GM19239 (cell line): ENCODE measurements around the gene SLC2A4.
"Not testable (repeated sequence)": the region's sequence is repeated elsewhere in the genome, so short reads cannot be mapped to it uniquely, and the experiment has no call there.

Experiments used
- DNase-seq: peaks from one replicate; pipeline ENCODE4 v3.0.0; 2011; ENCODE audit warnings: low spot score; ENCODE audit not compliant: insufficient read length
- FAIRE-seq: peaks from 2 replicates; lab custom pipeline; 2011; peaks lifted over from hg19 to GRCh38; lab: Jason Lieb, UNC

SLC2A4 gene

DNA sequence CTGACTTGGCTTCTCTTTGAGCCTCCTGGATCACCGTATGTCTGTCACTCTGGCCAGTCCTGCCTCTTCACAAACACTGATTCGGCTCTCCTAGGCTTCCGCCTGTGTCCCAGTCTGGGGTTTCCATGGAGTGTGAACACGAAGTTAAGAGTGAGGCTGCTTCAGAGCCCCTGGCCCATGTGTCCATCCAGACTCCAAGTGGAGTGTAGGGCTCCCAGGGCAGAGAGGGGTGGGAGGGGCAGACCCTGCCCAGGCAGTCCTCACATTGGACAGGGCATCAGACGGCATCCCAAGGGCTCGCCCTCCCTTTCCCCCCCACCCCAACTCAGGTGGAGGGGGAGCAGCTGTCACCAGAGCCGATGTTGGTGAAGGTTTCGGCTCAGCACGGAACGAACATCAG lies 37.7 kb upstream of the SLC2A4 start:
- not testable (repeated sequence) for DNase-seq, FAIRE-seq

DNA sequence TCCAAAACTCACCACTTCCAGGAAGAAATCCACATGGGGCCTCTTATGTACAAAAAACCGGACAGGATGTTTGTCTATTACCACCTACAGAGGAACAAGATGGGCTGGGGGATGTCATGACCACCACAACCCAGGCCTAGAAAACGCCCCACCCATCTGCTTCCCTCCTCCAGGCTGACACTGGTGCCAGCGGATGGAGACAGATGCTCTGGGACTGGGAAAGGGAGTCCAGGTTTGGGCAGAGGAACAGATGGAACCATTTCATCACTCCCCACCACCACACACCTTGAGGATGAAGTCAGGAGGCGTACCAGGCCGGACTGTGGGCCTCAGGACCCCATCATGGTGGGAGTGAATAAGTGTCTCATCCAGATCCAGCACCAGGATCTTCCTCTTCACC lies 34.7 kb upstream of the SLC2A4 start:
- FAIRE-seq (no peak), DNase-seq (no peak)

DNA sequence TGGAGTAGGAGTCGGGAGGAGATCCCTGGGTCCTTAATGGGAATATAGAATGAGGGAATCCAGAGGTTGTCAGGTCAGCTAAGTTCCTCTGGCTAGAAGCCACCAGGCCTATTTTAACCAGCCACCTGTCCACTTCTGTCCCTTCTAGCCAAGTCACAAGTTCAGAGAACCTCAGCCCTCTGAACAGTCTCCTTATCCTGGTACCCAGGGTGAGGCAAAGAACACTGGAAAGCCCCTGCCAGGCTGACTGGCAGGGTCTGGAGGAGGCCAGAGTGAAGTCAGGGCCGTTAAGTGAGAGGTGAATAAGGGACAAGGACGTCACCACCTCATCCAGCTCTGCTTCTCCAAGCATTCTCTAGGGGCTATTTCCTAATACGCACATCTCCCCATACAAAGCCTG lies 32.7 kb upstream of the SLC2A4 start:
- DNase-seq (no peak), FAIRE-seq (no peak)

DNA sequence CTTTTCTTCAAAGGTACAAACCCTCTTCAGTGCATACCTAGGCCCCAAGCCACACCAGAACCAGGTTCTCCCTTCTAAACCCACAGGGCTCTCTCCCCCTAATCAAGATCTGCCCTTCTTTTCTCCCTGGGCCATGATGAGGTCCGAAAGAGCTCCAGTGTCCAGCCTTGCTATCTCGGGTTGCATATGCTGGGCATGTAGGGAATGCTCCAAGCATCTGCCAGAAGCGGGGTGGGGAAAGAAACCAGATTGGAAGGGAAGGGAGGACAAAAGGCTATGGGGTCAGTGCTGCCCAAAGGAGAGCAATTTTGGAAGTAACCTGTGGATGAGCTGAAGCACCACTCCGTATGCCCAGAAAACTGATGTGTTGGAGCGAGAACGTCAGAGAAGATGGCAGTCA lies 32.3 kb upstream of the SLC2A4 start:
- no peak for DNase-seq
- FAIRE-seq, result no peak

DNA sequence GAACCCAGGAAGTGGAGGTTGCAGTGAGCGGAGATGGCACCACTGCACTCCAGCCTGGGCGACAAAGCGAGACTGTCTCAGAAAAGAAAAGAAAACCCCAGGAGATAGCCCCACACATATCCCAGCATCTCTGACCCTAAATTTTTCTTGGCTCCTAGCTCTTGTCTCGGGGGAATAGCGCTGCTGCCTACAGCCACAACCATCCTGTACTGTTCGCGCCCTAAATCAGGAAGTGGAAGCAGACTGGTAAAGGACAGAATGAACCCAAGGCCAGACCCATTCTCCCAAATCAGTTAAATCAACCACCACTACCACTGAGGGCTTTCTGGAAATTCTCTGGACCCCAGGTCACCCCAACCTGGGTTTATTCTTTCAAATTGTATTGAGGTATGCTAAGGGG lies 31.7 kb upstream of the SLC2A4 start:
- no peak for DNase-seq
- no peak for FAIRE-seq

DNA sequence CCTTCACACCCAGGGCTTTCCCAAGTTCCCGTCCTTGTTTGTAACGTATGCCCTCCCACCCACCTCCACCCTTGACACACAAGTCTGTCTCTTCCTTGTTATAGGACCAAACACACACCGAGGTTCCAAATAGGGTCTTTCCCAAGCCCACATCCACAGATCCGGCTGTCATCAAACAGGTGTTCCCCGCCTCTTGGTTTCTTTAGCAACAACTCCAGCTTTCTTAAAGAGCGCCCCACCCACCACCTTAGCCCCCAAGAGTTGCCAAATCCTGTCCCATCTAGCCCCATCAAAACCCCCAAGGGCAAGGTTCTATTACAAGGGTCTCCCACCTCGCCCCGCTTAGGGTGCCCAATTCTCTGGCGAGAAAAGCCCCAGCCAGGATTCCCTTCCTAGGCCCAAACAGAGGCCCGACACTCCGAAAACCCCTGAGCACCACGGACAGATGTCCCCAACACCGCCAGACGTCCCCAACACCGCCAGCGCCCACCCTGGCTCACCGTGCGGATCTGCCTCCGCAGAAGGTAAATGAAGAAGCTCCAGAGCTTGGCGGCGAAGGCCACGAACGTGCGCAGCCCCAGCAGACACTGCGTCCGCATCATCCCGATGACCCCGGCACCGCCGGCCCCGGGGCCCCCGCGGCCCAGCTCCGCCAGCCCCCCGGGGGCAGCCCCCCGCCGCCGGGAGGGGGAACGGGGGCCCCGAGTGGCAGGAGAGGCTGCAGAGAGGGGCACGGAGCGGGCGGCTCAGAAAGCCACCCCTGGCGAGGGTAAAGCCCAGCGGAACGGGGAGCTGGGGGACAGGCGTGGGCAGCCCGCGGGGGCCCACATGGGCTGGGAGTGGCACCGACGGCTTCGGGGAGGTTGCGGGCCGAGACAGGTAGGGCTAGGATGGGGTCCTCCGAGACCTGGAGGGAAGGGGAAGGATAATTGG lies 30.6 kb upstream of the SLC2A4 start:
- FAIRE-seq, result peak; percentile 76
- DNase-seq, result no peak

DNA sequence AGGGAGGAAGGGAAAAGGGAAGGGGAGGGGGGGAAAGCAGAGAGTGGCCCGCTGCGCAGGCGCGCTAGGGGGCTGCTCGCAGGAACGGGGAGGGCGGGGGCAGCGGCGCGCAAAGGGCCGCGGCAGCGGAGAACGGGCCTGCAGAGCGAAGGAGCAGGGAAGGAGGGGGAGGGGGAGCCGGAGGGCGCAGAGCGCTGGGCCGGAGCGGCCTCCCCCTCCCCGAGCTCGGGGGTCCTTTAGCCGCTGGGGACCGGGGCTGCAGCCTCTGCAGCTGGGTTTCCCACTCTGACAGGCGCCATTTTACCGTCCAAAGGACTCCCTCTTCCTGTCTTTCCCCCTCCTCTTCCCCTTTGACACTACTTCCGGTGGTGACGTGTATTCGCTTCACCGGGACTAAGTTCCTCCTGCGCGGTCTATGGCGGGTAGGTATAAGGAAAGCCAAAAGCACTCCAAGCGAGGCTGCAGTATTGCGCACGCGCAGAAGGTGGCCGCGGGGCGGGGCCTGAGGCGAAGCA lies 29.8 kb upstream of the SLC2A4 start, which contains the start of gene CTDNEP1:
CTDNEP1 (minus strand) TSS at position 74 of the 515 bp plus-strand sequence. CDS start 438 bp downstream, outside the sequence.
- peak; percentile 99 for FAIRE-seq
- DNase-seq, result peak; percentile 94

DNA sequence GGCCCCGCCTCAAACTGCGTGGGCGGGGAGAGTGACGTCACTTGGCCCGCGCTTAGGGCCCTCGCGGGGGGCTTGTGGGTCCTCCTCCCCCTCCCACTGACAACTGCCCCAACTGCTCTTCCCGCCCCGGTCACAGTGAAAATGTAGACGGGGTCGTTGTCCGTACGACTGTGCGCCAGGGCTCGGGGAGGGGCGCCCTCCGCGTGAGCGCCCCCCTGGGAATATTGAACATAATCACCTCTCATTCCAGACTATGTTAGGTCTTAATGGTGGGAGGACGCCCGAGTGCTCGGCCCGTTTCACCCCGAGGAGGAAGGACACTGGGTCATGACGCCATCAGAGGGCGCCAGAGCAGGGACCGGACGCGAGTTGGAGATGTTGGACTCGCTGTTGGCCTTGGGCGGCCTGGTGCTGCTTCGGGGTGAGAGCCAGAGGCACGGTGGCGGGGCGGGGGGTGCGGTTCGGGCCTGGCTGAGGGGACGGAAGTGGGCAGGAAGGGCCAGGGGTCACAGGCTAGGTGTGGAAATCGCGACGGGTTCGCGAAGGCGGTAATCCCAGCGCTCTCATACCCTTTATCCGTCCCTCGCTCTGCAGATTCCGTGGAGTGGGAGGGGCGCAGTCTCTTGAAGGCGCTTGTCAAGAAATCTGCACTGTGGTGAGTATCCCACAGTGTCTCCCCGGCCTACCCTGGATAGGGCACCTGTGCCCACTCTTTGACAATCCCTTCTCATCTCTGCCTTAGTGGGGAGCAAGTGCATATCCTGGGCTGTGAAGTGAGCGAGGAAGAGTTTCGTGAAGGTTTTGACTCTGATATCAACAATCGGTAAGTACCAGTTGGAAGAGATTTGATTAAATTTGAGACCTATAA lies 29.1 kb upstream of the SLC2A4 start, which contains the start of gene ELP5:
ELP5 (plus strand) TSS at position 40 of the 868 bp plus-strand sequence; CDS start at position 376, 336 bp downstream.
- DNase-seq (peak; percentile 91), FAIRE-seq (no peak)

DNA sequence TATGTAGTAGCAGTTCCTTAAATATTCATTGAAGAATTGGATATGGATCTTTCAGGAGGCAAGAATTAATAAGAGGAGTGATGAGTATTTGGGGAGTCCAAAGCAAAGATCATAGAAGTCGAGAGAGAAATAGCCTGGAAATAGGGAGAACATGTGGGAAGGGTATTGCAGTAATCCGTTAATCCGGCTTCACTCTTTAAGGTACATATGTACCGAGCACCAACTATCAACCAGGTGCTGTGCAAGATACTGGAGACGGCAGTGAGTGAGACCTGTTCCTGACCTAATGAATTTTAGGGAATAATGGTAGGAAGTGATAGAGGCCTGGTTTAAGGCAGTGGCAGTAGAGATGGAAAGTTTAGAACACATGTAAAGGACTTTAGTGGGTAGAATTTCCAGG lies 28.4 kb upstream of the SLC2A4 start:
- DNase-seq, result no peak
- no peak for FAIRE-seq

DNA sequence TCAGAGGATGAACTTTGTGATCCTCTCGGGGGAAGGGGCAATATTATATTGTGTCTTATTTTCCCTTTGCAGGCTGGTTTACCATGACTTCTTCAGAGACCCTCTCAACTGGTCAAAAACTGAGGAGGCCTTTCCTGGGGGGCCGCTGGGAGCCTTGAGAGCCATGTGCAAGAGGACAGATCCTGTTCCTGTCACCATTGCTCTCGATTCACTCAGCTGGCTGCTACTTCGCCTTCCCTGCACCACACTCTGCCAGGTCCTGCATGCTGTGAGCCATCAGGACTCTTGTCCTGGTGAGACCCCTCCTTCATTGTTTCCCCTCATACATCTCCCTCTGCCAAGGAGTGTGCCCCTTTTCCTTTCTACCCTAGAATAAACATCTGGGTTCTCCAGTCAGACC lies 27.0 kb upstream of the SLC2A4 start:
- no peak for FAIRE-seq

DNA sequence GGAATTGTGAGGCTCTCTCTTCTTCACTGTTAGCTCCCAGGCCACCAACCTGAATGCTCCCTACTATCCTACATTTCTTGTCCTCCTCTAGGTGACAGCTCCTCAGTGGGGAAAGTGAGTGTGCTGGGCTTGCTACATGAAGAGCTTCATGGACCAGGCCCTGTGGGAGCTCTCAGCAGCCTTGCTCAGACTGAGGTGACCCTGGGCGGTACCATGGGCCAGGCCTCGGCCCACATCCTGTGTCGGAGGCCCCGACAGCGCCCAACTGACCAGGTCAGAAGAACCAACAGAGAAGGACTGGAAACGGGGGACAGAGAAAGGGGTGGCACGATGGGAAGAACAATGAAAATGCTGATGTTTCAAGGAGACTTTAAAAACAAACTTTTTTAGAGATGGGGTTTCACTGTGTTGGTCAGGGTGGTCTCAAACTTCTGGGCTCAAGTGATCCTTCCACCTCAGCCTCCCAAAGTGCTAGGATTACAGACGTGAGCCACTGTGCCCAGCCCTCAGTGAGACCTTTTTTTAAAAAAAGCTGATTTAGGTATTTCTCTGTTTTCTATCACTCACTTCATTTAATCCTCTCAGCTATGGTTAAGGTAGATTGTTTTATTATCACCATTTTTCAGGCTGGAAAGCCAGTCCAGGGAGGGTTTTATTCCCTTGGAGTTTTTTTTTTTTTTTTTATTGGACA lies 24.6 kb upstream of the SLC2A4 start:
- no peak for FAIRE-seq
- DNase-seq, result no peak

More for the DNA sequence above, 27.0 kb upstream of the SLC2A4 start:
- no peak for DNase-seq

DNA sequence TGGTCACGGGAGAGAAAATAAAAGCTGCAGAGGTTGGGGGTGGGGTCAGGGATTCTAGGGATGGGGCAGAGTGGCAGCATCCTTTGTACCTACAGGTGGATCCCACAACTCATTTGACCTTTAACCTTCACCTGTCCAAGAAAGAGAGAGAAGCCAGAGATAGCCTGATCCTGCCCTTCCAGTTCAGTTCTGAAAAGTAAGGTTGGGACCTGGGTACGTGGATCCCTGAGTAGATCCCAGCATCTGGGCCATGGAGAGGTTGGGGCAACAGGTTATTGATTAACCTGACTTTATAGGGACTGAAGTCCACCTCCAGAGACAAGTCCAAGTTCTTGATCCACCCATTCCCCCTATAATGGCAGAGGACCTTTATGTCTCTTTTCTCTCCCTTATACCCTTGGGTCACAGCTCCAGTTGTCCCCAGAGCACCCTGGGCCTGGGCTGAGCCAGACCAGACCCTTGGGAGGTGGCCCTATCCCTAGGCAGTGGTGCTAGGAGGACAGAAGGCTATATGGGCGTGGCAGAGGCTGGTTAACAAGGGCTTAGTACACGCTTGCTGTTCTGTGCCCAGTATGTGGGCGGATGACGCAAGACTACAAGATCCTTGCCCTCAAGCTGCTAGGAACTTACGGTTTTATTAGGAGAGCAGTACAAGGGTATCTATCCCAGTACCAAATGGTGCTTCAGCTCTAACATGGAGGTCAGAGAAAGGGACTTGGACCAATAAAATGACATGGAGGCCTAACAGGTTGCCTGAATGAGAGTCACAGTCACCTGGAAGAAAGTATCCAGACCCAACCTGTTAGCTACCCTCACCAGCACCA lies 22.6 kb upstream of the SLC2A4 start:
- DNase-seq (no peak), FAIRE-seq (no peak)

DNA sequence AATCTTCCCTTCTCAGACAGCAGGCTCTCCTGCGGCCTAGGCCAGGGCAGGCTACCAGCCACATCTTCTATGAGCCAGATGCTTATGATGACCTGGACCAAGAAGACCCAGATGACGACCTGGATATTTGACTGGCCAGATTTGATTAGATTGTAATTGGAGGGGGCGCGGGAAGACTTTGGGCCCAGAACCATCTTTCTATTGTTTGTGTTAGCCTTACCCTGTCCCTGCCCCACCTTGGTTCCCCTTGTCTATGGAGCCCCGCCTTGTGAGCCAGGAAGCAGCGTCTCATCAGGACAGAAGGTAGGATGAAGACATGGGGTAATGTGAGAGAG lies 22.0 kb upstream of the SLC2A4 start:
- DNase-seq (no peak), FAIRE-seq (no peak)

DNA sequence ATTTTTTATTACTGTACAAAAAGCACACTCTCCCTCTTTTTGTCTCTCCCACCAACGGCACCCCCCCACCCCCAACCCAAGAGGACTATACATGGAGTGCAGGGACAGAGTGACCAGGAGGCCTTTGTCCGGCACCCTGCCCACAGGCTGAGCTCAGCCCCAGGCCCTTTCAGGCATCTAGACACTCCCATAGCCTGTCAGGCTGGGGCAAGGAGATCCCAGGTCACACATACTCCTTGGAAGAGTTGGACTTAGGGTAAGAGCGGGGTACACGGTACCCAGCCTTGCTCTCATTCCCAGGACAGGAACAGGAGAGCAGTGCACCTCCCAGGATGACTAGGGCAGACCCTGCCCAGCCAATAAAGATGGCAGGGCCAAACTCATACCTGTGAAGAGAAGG lies 21.4 kb upstream of the SLC2A4 start:
- FAIRE-seq (no peak), DNase-seq (no peak)

DNA sequence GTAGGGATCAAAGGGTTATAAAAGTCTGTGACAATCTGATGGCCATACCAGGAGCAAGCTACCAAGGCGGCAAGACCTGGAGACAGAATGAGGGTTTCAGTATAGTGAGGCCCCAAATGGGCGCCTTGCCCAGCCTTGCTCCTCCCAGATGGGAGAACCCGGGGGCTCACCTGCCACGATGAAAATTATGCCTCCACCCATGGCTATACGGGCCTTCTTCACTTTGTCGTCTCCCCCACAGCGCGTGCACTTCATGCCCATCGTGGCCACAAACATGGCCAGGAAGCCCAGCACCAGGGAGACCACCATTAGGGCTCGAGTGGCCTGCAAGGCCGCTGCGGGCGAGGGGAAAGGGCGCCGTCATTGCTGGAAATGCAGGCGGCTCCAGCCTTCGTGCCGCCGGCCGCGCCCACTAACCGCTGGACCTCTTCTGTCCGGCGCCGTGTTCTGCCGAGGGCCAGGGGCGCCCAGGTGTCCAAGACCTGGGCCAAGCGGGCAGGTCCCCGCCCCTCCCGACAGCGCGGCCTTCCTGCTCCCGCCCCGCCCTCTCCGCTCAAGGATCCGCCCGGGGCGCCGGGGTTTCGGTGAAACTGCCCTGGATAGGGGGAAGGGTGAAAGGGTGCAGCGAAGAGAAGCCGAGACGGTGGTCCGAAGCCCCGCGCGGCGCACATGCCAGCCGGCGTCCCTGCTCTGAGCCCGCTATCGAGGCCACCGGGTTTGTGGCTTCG lies 20.7 kb upstream of the SLC2A4 start:
- DNase-seq, result no peak
- FAIRE-seq, result peak; percentile 31

DNA sequence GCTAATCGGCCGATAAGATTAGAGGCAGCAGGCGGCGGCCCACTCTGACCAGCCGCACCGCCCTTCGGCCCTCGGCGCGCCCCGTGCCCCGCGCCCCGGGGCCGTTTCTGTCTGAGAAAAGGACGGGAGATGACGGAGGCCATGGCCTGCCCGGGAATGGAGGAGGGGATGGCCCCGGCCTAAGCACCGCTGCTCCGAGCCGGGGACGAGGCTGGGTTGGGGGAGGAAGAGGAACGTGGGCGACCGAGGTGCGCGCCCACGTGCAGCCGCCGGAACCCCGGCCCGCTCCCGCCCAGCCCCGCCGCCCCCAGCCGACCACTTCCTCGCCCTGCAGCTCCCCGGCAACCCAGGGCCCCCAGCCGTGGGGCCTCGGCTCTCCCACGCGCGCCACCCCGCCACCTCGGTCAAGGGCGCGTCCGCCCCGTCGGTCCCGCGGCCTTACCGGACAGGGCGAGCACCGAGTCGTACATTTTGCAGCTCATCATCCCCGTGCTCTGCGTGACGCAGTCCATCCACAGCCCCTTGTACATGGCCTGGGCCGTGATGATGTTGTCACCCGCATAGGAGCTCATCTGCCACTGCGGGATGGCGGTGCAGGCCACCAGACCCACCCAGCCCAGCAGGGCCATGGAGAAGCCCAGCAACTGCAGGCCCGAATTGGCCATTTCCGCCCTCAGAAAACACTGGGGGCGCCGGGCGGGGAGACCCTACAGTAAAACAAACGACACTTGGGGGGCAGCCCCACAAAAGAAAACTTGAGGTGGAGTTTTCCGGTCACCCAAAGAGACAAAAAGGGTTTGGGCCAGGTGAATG lies 19.9 kb upstream of the SLC2A4 start:
- DNase-seq (no peak), FAIRE-seq (no peak)

DNA sequence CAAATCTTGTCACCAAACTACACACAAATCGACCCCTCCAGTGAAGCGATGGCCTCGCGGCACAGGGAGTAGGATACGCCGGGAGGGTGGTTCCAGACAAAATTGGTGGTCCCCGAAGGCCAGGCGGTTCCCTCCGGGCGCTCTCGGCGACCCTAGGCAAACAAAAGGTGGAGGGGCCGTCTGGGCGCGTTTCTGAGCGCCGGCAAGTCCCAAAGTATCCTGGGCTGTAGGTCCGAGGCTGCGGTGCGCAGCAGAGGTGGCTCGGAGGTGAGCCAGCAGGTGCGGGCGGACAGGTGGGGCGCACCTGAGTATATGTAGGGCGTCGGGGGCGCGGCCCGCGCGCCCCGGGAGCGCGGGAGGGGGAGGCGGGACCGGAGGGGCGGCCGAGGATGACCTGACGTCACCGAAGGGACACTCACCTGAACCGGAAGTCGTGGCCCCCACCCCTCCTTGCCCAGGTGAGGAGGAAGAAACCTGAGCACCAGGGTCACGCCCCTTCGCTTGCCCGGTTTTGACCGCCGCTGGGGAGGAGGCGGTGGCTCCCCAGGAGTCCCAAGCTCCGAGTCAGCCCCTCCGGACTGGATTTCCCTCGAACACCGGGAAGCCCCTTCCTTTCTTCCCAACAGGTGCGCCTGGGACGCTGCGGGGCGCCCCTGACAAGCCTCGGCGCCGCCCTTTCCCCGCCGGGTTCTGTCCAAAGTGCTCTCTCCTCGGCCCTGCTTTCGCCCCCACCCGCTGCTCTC lies 19.2 kb upstream of the SLC2A4 start, which contains the start of gene CLDN7:
CLDN7 (minus strand) TSS at position 287 of the 743 bp plus-strand sequence. CDS start 435 bp downstream, outside the sequence.
- DNase-seq (no peak), FAIRE-seq (no peak)
